HFF-Myc (cell line): ENCODE results near the gene NIN.

ENCODE experiments used
- DNase-seq: peaks from one replicate; pipeline ENCODE4 v3.0.0-alpha.2; 2011; ENCODE audit warnings: low read depth; ENCODE audit errors: extremely low read depth
- H3K4me3 ChIP-seq: replicated peaks from 2 replicates; pipeline ENCODE4 v1.5.1; 2011; ENCODE audit warnings: low read depth, mild to moderate bottlenecking, control low read depth, low read length
- TF ChIP-seq, protein P1 (sequence below): IDR thresholded peaks from 2 replicates; pipeline ENCODE4 v1.5.1; 2012; ENCODE audit warnings: mild to moderate bottlenecking, low read depth, low read length, control low read depth; ENCODE audit errors: missing control alignments

Gene NIN

DNA sequence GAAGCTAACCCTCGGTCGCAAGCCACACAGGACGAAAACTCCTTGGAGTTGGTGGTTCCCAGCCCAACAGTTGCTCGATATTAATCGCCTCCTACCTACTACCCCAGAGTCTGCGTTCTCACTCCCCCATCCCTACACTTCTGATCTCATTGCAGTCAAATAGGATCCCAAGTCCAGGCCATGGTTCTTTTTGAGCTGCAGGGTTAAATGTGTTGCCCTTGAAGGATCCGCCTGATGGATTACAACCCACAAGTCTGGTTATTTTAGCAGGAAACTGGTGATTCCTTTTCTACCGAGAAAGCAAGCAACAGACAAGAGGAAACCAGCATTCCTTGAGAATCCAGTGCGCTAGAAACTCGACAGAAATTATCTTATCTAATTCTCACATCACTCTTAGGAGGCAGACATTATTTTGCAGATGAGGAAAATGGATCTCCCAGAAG, 785 bp upstream of the NIN start:
- peak overlapping the region; percentile 69 for H3K4me3 ChIP-seq
- no peak for DNase-seq
- TF ChIP-seq, protein P1, sequence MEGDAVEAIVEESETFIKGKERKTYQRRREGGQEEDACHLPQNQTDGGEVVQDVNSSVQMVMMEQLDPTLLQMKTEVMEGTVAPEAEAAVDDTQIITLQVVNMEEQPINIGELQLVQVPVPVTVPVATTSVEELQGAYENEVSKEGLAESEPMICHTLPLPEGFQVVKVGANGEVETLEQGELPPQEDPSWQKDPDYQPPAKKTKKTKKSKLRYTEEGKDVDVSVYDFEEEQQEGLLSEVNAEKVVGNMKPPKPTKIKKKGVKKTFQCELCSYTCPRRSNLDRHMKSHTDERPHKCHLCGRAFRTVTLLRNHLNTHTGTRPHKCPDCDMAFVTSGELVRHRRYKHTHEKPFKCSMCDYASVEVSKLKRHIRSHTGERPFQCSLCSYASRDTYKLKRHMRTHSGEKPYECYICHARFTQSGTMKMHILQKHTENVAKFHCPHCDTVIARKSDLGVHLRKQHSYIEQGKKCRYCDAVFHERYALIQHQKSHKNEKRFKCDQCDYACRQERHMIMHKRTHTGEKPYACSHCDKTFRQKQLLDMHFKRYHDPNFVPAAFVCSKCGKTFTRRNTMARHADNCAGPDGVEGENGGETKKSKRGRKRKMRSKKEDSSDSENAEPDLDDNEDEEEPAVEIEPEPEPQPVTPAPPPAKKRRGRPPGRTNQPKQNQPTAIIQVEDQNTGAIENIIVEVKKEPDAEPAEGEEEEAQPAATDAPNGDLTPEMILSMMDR = no peak

GRCh38 chr14:50830044-50830931, 674 bp downstream of the NIN start:
- TF ChIP-seq, protein P1 = no peak
- DNase-seq = no peak
- peak overlapping the region; percentile 69 for H3K4me3 ChIP-seq

DNA sequence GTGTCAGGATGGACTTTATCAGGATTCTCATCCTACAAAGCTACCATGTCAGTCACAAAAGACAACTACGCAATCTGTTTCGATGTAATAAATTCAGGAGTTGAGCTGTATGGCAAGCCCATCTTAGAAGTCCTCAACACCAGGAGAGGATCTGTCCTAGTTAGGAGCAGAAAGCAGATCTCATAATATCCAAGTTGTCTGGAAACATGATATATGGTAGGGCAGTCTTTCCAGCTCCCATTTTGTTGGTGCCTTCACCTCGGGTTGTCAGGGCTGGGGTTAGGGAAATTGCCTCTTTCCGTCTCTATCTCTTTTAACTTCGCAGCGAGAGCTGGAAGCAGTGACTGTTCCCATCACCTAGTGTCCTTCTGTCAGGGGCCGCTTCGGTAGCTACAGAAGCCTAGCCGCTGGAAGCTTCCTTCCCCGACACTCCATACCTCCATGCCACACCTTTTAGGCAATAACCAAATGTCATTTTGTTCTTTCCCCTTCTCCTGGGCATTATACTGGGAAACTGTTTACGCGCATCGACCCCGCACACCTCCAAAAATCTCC, 1.4 kb downstream of the NIN start:
- no peak for DNase-seq
- peak overlapping the region; percentile 69 for H3K4me3 ChIP-seq
- TF ChIP-seq, protein P1 = no peak

DNA sequence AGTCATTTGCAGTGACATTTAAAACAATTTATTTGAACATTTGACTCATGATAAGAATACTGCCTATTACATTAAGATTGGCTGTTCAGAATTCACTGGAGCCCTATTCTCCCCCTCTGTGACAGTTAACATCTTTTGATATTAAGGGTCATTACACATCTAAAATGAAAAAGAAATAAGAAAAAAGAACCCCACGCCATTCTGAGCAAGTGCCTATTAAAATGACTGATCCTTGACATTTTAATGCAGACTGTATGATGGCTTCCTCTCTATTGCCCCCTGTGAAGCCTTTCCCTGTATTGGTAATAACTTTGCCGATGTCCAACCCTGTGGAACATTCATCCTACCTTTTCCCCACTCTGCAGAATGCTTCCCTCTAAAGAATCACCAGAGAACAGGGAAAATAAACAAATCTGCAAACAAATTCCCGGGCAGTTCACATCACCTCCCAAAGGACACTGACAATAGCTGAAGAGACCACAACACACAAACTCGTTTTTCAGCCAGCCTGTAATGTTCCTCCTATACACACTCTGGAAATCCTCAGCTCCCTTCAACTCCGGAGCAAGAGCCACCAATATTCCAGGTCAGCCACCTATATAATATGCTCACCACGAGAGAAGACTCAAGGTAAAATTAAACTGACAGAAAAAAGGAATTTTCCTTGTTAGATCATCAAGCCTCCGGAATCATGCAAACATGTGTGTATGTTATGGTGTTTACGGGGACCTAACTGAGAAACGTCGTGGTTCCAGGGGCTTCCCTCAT, 2.1 kb downstream of the NIN start:
- DNase-seq = no peak
- H3K4me3 ChIP-seq = peak overlapping the region; percentile 69
- TF ChIP-seq, protein P1 = no peak

DNA sequence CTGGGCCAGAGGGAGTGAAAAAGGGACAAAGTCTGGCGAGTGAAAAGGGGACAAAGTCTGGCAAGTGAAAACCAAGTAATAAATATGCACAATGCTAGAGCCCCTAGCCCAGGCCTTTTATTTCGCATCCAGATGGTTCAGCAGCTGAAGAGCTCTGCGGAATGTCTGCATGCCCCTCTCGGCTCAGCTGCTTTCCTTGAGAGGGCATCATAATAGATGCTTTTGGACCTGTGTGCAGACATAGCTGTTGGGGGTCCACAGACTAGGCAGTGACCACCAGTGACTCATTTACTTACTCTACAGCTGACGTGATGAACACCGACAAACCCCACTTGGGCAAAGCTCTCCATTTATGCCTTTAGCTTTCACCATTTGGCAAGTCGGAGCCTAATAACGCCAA, 4.3 kb downstream of the NIN start:
- TF ChIP-seq, protein P1 = no peak
- no peak overlapping the region for H3K4me3 ChIP-seq
- DNase-seq = no peak

DNA sequence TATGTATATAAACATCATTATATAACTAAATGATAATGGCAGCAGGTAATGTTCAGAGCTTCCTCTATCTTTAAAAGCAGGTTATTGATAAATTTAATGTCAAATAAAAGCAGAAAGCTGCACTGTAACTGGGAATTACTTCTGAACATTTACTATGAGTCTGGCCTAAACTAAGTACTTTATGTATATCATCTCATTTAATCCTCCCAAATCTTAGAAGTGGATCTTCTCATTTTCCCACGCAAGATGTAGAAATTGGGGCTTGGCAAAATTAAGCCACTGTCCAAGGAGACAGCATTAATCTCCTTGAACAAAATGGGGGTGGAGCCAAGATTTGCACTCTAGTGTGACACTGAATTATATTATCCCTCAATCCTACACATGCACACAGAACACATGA, 5.7 kb downstream of the NIN start:
- TF ChIP-seq, protein P1 = no peak
- no peak for DNase-seq
- no peak overlapping the region for H3K4me3 ChIP-seq
